Hepatocyte (in vitro differentiated cells): ENCODE results near the gene EPHB1. TPM values are rescaled to one million over a fixed set of nuclear protein-coding genes. Genes with fewer than 3 reads are reported as not detected.

Experiments used
- DNase-seq: peaks from one replicate; pipeline ENCODE4 v3.0.0-alpha.2; 2016; ENCODE audit warnings: low spot score
- H2AFZ ChIP-seq: fragments of 200-600 bp; sonication (generic); 2 replicates; pipeline ENCODE4 v1.6.0; 2016; ENCODE audit warnings: antibody characterized with exemption, mild to moderate bottlenecking
- H3K27ac ChIP-seq: fragments of 200-600 bp; sonication (generic); 2 replicates; pipeline ENCODE4 v1.5.1; 2016; ENCODE audit warnings: mild to moderate bottlenecking
- H3K27me3 ChIP-seq: fragments of 200-600 bp; sonication (generic); 2 replicates; pipeline ENCODE4 v1.6.1; 2016
- H3K36me3 ChIP-seq: fragments of 200-600 bp; sonication (generic); replicated peaks from 2 replicates; pipeline ENCODE4 v1.5.1; 2016; ENCODE audit warnings: low read depth; ENCODE audit not compliant: insufficient read depth
- H3K4me1 ChIP-seq: fragments of 200-600 bp; sonication (generic); 2 replicates; pipeline ENCODE4 v1.5.1; 2016; ENCODE audit warnings: mild to moderate bottlenecking, moderate library complexity; ENCODE audit not compliant: insufficient read depth
- H3K4me2 ChIP-seq: fragments of 200-600 bp; sonication (generic); 2 replicates; pipeline ENCODE4 v1.6.0; 2016
- H3K4me3 ChIP-seq: fragments of 200-600 bp; sonication (generic); 2 replicates; pipeline ENCODE4 v1.5.1; 2016; ENCODE audit warnings: mild to moderate bottlenecking
- H3K79me2 ChIP-seq: fragments of 200-600 bp; sonication (generic); 2 replicates; pipeline ENCODE4 v1.6.0; 2017; ENCODE audit warnings: mild to moderate bottlenecking
- H3K9me2 ChIP-seq: fragments of 200-600 bp; sonication (generic); replicated peaks from 2 replicates; pipeline ENCODE4 v1.6.0; 2017; ENCODE audit warnings: mild to moderate bottlenecking; ENCODE audit not compliant: insufficient read depth
- H3K9me3 ChIP-seq: fragments of 200-600 bp; sonication (generic); 2 replicates; pipeline ENCODE4 v1.5.1; 2016; ENCODE audit warnings: low read depth, mild to moderate bottlenecking
- H4K20me1 ChIP-seq: fragments of 200-600 bp; sonication (generic); 2 replicates; pipeline ENCODE4 v1.6.0; 2016; ENCODE audit warnings: mild to moderate bottlenecking; ENCODE audit not compliant: insufficient read depth, poor library complexity, severe bottlenecking
- EZH2 ChIP-seq: fragments of 200-600 bp; sonication (generic); IDR thresholded peaks from 2 replicates; pipeline ENCODE4 v1.6.1; 2016; ENCODE audit warnings: antibody characterized with exemption, mild to moderate bottlenecking, borderline replicate concordance
- EZH2phosphoT487 ChIP-seq: fragments of 200-600 bp; sonication (generic); IDR thresholded peaks from one replicate; pipeline ENCODE4 v1.6.1; 2018; ENCODE audit warnings: antibody characterized with exemption, mild to moderate bottlenecking, low read depth, moderate library complexity; ENCODE audit not compliant: unreplicated experiment, severe bottlenecking
- WGBS: methylation state at CpG from one replicate; pipeline ENCODE4 v1.1.6; 2016; ENCODE audit warnings: low lambda C conversion rate; ENCODE audit errors: missing lambda C conversion rate; 5-methylcytosine and 5-hydroxymethylcytosine counted together
- polyA plus RNA-seq: library from polyadenylated mRNA; unstranded; fragments of >200 nt; fragmentation: Nextera tagmentation; extraction: Ambion mirVana; gene quantifications from 2 replicates; pipeline ENCODE4 v1.2.1, GENCODE V29; 2016
- total RNA-seq: library from RNA; depleted of rRNA; stranded (reverse); fragments of >200 nt; gene quantifications from 2 replicates; pipeline ENCODE4 v1.2.3, GENCODE V29; 2014
- TF ChIP-seq, protein P1 (sequence below): fragments of 200-600 bp; sonication (generic); IDR thresholded peaks from 2 replicates; pipeline ENCODE4 v1.5.1; 2016; ENCODE audit warnings: antibody characterized with exemption, mild to moderate bottlenecking; ENCODE audit not compliant: poor library complexity

Gene EPHB1
- total and polyA plus RNA-seq, 2 experiments from 2014 or later: 3.3 to 5.6 TPM

DNA sequence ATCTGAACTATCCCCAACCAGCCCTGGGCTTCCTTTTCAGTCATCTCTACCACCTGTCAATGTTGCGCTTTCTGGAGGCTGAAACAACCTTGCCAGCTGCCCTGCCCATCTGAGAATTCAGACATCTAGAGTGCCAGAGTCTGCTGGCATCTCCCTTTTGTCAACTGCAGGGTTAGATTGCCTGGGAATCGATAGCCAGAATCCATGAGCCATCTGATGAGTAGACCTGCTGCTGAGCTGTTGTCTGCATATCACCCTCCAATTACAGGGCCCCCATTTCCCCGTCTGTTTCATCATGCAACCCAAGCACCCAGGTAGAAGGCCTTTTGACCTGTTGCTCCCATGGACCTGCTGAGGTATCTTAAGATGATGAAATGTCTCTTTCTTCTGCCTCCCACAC, 280.1 kb downstream of the EPHB1 start:
- WGBS: 84% methylated on average over 3 of the region's 3 CpGs
- H3K4me3 ChIP-seq: no peak overlapping the region
- H3K4me2 ChIP-seq: no peak overlapping the region
- no peaks in the 10 kb centered on the region for H3K4me1 ChIP-seq
- no peaks in the 10 kb centered on the region for H3K9me3 ChIP-seq
- H2AFZ ChIP-seq: no peak overlapping the region
- no peak for DNase-seq
- no peaks in the 10 kb centered on the region for H3K9me2 ChIP-seq
- H3K36me3 ChIP-seq: no peaks in the 10 kb centered on the region
- TF ChIP-seq EZH2phosphoT487 (no peak), EZH2 (no peak)
- TF ChIP-seq, protein P1, sequence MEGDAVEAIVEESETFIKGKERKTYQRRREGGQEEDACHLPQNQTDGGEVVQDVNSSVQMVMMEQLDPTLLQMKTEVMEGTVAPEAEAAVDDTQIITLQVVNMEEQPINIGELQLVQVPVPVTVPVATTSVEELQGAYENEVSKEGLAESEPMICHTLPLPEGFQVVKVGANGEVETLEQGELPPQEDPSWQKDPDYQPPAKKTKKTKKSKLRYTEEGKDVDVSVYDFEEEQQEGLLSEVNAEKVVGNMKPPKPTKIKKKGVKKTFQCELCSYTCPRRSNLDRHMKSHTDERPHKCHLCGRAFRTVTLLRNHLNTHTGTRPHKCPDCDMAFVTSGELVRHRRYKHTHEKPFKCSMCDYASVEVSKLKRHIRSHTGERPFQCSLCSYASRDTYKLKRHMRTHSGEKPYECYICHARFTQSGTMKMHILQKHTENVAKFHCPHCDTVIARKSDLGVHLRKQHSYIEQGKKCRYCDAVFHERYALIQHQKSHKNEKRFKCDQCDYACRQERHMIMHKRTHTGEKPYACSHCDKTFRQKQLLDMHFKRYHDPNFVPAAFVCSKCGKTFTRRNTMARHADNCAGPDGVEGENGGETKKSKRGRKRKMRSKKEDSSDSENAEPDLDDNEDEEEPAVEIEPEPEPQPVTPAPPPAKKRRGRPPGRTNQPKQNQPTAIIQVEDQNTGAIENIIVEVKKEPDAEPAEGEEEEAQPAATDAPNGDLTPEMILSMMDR: no peak
- H3K27me3 ChIP-seq: no peaks in the 10 kb centered on the region
- no peaks in the 10 kb centered on the region for H3K79me2 ChIP-seq
- no peaks in the 10 kb centered on the region for H4K20me1 ChIP-seq
- H3K27ac ChIP-seq: no peak overlapping the region

DNA sequence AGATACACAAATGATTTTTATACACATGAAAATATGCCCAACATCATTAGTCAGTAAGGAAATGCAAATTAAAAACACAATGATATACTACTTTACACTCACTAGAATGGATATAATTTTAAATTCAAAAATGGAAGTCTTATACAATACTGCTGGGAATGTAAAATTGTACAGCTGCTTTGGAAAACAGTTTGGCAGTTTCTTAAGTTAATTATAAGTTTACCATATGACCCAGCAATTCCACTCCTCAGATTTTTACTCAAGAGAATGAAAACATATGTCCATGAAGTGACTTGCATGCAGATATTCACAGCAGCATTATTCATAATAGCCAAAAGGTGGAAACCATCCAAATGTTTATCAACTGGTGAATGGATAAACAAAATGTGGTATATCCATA, 281.3 kb downstream of the EPHB1 start:
- H3K4me1 ChIP-seq: no peaks in the 10 kb centered on the region
- H4K20me1 ChIP-seq: no peaks in the 10 kb centered on the region
- TF ChIP-seq, protein P1: no peak
- TF ChIP-seq EZH2phosphoT487 (no peak), EZH2 (no peak)
- no peak for DNase-seq
- H3K4me2 ChIP-seq: no peak overlapping the region
- H3K36me3 ChIP-seq: no peaks in the 10 kb centered on the region
- no peak overlapping the region for H3K4me3 ChIP-seq
- no peaks in the 10 kb centered on the region for H3K9me3 ChIP-seq
- no peaks in the 10 kb centered on the region for H3K27me3 ChIP-seq
- no peaks in the 10 kb centered on the region for H3K79me2 ChIP-seq
- H3K27ac ChIP-seq: no peak overlapping the region
- H2AFZ ChIP-seq: no peak overlapping the region
- no peaks in the 10 kb centered on the region for H3K9me2 ChIP-seq

DNA sequence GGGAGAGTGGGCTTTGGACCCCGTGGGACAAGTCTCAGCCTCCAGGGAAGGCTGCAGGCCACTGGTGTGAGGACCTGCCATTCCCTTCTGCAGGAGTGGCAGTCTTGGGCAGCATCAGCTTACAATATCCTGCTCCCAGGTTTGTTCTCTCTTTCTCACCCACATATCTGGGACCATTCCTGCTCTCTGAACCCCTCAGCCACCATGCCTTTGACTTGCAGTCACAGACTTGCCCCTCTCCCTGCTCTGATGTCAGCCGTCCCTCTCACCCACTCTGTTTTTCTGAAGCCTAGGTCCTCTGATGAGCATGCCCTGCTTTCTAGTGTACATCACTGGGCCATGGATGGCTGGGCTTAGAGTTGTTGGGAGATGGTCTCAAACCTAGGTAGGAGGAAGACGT, 282.1 kb downstream of the EPHB1 start:
- no peaks in the 10 kb centered on the region for H3K4me1 ChIP-seq
- H3K27ac ChIP-seq: no peak overlapping the region
- TF ChIP-seq EZH2 (no peak), EZH2phosphoT487 (no peak)
- TF ChIP-seq, protein P1: no peak
- no peak overlapping the region for H3K4me2 ChIP-seq
- no peaks in the 10 kb centered on the region for H3K27me3 ChIP-seq
- no peak overlapping the region for H2AFZ ChIP-seq
- no peaks in the 10 kb centered on the region for H4K20me1 ChIP-seq
- no peaks in the 10 kb centered on the region for H3K36me3 ChIP-seq
- no peak for DNase-seq
- no peaks in the 10 kb centered on the region for H3K79me2 ChIP-seq
- no peak overlapping the region for H3K4me3 ChIP-seq
- WGBS: 56% methylated on average over 3 of the region's 3 CpGs
- no peaks in the 10 kb centered on the region for H3K9me2 ChIP-seq
- H3K9me3 ChIP-seq: no peaks in the 10 kb centered on the region

DNA sequence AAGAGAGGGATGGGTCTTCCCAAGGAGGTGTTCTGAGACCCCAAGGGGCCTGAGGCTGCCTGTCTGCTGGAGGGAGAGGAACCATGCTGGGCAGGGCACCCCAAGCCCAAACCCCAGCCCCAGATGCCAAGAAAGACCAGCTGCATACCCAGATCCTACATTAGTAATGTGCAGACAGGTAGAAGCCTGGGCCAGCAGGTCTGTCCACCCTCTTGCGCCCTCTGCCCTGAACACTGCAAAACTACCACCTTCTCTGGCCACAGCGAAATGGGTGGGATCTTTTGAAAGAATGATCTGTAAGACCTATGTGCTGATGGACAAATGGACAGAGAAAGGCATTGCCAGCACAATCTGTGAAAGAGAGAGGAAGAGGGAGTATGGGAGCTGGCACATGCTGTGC, 283.2 kb downstream of the EPHB1 start:
- no peaks in the 10 kb centered on the region for H3K9me2 ChIP-seq
- no peak overlapping the region for H2AFZ ChIP-seq
- WGBS: 77% methylated on average over 2 of the region's 2 CpGs
- H3K36me3 ChIP-seq: no peaks in the 10 kb centered on the region
- DNase-seq: no peak
- no peak overlapping the region for H3K27ac ChIP-seq
- H3K4me3 ChIP-seq: no peak overlapping the region
- no peak overlapping the region for H3K4me2 ChIP-seq
- no peaks in the 10 kb centered on the region for H4K20me1 ChIP-seq
- no peaks in the 10 kb centered on the region for H3K4me1 ChIP-seq
- no peaks in the 10 kb centered on the region for H3K9me3 ChIP-seq
- TF ChIP-seq EZH2phosphoT487: no peak
- no peaks in the 10 kb centered on the region for H3K79me2 ChIP-seq
- H3K27me3 ChIP-seq: no peaks in the 10 kb centered on the region
